Measurements from ENCODE around the gene PF4V1. TPM values are rescaled to one million over a fixed set of nuclear protein-coding genes. Genes with fewer than 3 reads are reported as not detected.

The PF4V1 gene
- polyA plus RNA-seq (ENCODE audit: insufficient read length in 4 of 4) = 1 to 10 TPM in 2 of 4 donors, not detected in 2; 1.2 to 1.4 TPM

GRCh38 chr4:73853246-73853704 is at the start of gene PF4V1:
Gene PF4V1 (plus strand): TSS chr4:73853296. CDS start chr4:73853363, 67 bp downstream.
- DNase-seq (ENCODE audit: low read depth in 4 of 4, low spot score in 3 of 4) = no peak

- DNase-seq (ENCODE audit: low read depth in 4 of 4, low spot score in 3 of 4) = no peak
These were observed 42.9 kb upstream of the PF4V1 start for GRCh38 chr4:73810191-73810590.

GRCh38 chr4:73811841-73812240 is 41.3 kb upstream of the PF4V1 start:
- no peak for DNase-seq (ENCODE audit: low read depth in 4 of 4, low spot score in 3 of 4)

- DNase-seq (ENCODE audit: low read depth in 4 of 4, low spot score in 3 of 4) = no peak
These were observed 38.4 kb upstream of the PF4V1 start for GRCh38 chr4:73814679-73815078.

GRCh38 chr4:73815145-73815544 is 38.0 kb upstream of the PF4V1 start:
- DNase-seq (ENCODE audit: low read depth in 4 of 4, low spot score in 3 of 4) = no peak

- no peak for DNase-seq (ENCODE audit: low read depth in 4 of 4, low spot score in 3 of 4)
These were observed 36.3 kb upstream of the PF4V1 start for GRCh38 chr4:73816814-73817213.

GRCh38 chr4:73817341-73817740 is 35.8 kb upstream of the PF4V1 start:
- DNase-seq (ENCODE audit: low read depth in 4 of 4, low spot score in 3 of 4) = no peak

GRCh38 chr4:73821325-73821724 is 31.8 kb upstream of the PF4V1 start:
- DNase-seq (ENCODE audit: low read depth in 4 of 4, low spot score in 3 of 4) = no peak

- no peak for DNase-seq (ENCODE audit: low read depth in 4 of 4, low spot score in 3 of 4)
These were observed 30.7 kb upstream of the PF4V1 start for GRCh38 chr4:73822389-73822788.

GRCh38 chr4:73822812-73823504 is 30.1 kb upstream of the PF4V1 start:
- DNase-seq (ENCODE audit: low read depth in 4 of 4, low spot score in 3 of 4) = no peak

GRCh38 chr4:73823760-73824159 is 29.3 kb upstream of the PF4V1 start:
- no peak for DNase-seq (ENCODE audit: low read depth in 4 of 4, low spot score in 3 of 4)

- DNase-seq (ENCODE audit: low read depth in 4 of 4, low spot score in 3 of 4) = no peak
These were observed 24.1 kb upstream of the PF4V1 start for GRCh38 chr4:73828956-73829355.

GRCh38 chr4:73831569-73831968 is 21.5 kb upstream of the PF4V1 start:
- DNase-seq (ENCODE audit: low read depth in 4 of 4, low spot score in 3 of 4) = no peak

GRCh38 chr4:73832651-73833237 is 20.4 kb upstream of the PF4V1 start:
- no peak for DNase-seq (ENCODE audit: low read depth in 4 of 4, low spot score in 3 of 4)

- DNase-seq (ENCODE audit: low read depth in 4 of 4, low spot score in 3 of 4) = no peak
These were observed 16.5 kb upstream of the PF4V1 start, which contains the start of gene CXCL6 for GRCh38 chr4:73836373-73837279. Gene CXCL6 (plus strand): TSS chr4:73836678. CDS start chr4:73836751, 73 bp downstream.

GRCh38 chr4:73839071-73839470 is 14.0 kb upstream of the PF4V1 start:
- DNase-seq (ENCODE audit: low read depth in 4 of 4, low spot score in 3 of 4) = no peak

- no peak for DNase-seq (ENCODE audit: low read depth in 4 of 4, low spot score in 3 of 4)
These were observed 13.4 kb upstream of the PF4V1 start for GRCh38 chr4:73839715-73840114.

GRCh38 chr4:73841243-73841925 is 11.7 kb upstream of the PF4V1 start:
- no peak for DNase-seq (ENCODE audit: low read depth in 4 of 4, low spot score in 3 of 4)

GRCh38 chr4:73842696-73843095 is 10.4 kb upstream of the PF4V1 start:
- DNase-seq (ENCODE audit: low read depth in 4 of 4, low spot score in 3 of 4) = no peak

- DNase-seq (ENCODE audit: low read depth in 4 of 4, low spot score in 3 of 4) = no peak
These were observed 9.7 kb upstream of the PF4V1 start for GRCh38 chr4:73843369-73843768.

- DNase-seq (ENCODE audit: low read depth in 4 of 4, low spot score in 3 of 4) = no peak
These were observed 8.8 kb upstream of the PF4V1 start for GRCh38 chr4:73844345-73844744.
